NCI-H748 treated with DMSO at 0.1 percent for 48 hours (cell line): ENCODE data around the gene LPAR2.
"Not testable (repeated sequence)": the region's sequence is repeated elsewhere in the genome, so short reads cannot be mapped to it uniquely, and the experiment has no call there.

ENCODE experiments used
- DNase-seq: peaks from one replicate; lab custom pipeline; 2025; lab: John Stamatoyannopoulos, UW

Gene LPAR2

GRCh38 chr19:19631346-19631745, 3.3 kb upstream of the LPAR2 start:
- DNase-seq = no peak

GRCh38 chr19:19630426-19630825, 2.4 kb upstream of the LPAR2 start:
- no peak for DNase-seq

- DNase-seq = no peak
Observed at GRCh38 chr19:19630062-19630414, 2.0 kb upstream of the LPAR2 start.

- peak; percentile 37 for DNase-seq
Observed at GRCh38 chr19:19628501-19629134, 598 bp upstream of the LPAR2 start.

GRCh38 chr19:19626516-19627472, 1.2 kb downstream of the LPAR2 start:
- no peak for DNase-seq

GRCh38 chr19:19624032-19624570, 3.9 kb downstream of the LPAR2 start:
- no peak for DNase-seq

- DNase-seq = no peak
Observed at GRCh38 chr19:19623383-19623782, 4.6 kb downstream of the LPAR2 start.

- no peak for DNase-seq
Observed at GRCh38 chr19:19619849-19620210, 8.2 kb downstream of the LPAR2 start.

- no peak for DNase-seq
Observed at GRCh38 chr19:19619181-19619848, 8.7 kb downstream of the LPAR2 start.

GRCh38 chr19:19618219-19619051, 9.6 kb downstream of the LPAR2 start, which contains the start of gene PBX4:
Gene PBX4 (minus strand): TSS chr19:19618687. CDS start chr19:19618629, 58 bp downstream.
- peak; percentile 98 for DNase-seq

GRCh38 chr19:19615086-19615485, 12.9 kb downstream of the LPAR2 start:
- DNase-seq = no peak

- no peak for DNase-seq
Observed at GRCh38 chr19:19613506-19613905, 14.5 kb downstream of the LPAR2 start.

GRCh38 chr19:19610376-19611202, 17.4 kb downstream of the LPAR2 start:
- no peak for DNase-seq

GRCh38 chr19:19606686-19607085, 21.3 kb downstream of the LPAR2 start:
- DNase-seq = not testable (repeated sequence)

GRCh38 chr19:19606021-19606420, 22.0 kb downstream of the LPAR2 start:
- no peak for DNase-seq

GRCh38 chr19:19602713-19603324, 25.2 kb downstream of the LPAR2 start:
- no peak for DNase-seq

- DNase-seq = no peak
Observed at GRCh38 chr19:19602136-19602712, 25.8 kb downstream of the LPAR2 start.

GRCh38 chr19:19600793-19601330, 27.2 kb downstream of the LPAR2 start:
- no peak for DNase-seq

GRCh38 chr19:19598728-19599451, 29.1 kb downstream of the LPAR2 start:
- DNase-seq = not testable (repeated sequence)
